Subcutaneous adipose tissue (tissue), 4 donors: Measurements from ENCODE around the gene TIE1. TPM values are rescaled to one million over a fixed set of nuclear protein-coding genes. Genes with fewer than 3 reads are reported as not detected.

Experiments
- CTCF ChIP-seq: fragments of 450-650 bp; IDR thresholded peaks from one replicate; pipeline ENCODE4 v1.5.1; 2016; ENCODE audit warnings: low read depth, mild to moderate bottlenecking, control low read depth, antibody characterized with exemption, moderate library complexity
- total RNA-seq, 4 donors: library from RNA; depleted of rRNA; stranded (reverse); fragments of >200 nt; gene quantifications; one replicate each; pipeline ENCODE4 v1.1.0, GENCODE V29; 2016

Gene TIE1
- total RNA-seq, 4 donors from 2014 or later: 16.0 to 147 (median 25.9) TPM

GRCh38 chr1:43354936-43355335 lies 54.2 kb downstream of the TIE1 start:
- no peak for TF ChIP-seq CTCF

- no peak for TF ChIP-seq CTCF
These were observed 56.5 kb downstream of the TIE1 start for GRCh38 chr1:43357251-43357650.

- TF ChIP-seq CTCF: no peak
These were observed 57.5 kb downstream of the TIE1 start for GRCh38 chr1:43358121-43358745.

- no peak for TF ChIP-seq CTCF
These were observed 58.2 kb downstream of the TIE1 start, which contains the start of gene CDC20 for GRCh38 chr1:43358746-43359693. Gene CDC20, plus strand, starts transcription at chr1:43358981. Its CDS starts 235 bp downstream, at chr1:43359216.

GRCh38 chr1:43359696-43360095 lies 58.9 kb downstream of the TIE1 start:
- TF ChIP-seq CTCF: no peak

- TF ChIP-seq CTCF: no peak
These were observed 59.8 kb downstream of the TIE1 start for GRCh38 chr1:43360616-43361015.

GRCh38 chr1:43363283-43363934 lies 62.6 kb downstream of the TIE1 start:
- no peak for TF ChIP-seq CTCF
